HG03066 (cell line): Measurements from ENCODE around the gene OTULIN.

Experiments
- ATAC-seq: cut with Tn5 transposase; IDR thresholded peaks from one replicate; pipeline ENCODE4 v1.9.1; 2021; ENCODE audit warnings: low read depth; ENCODE audit not compliant: unreplicated experiment

OTULIN gene

DNA sequence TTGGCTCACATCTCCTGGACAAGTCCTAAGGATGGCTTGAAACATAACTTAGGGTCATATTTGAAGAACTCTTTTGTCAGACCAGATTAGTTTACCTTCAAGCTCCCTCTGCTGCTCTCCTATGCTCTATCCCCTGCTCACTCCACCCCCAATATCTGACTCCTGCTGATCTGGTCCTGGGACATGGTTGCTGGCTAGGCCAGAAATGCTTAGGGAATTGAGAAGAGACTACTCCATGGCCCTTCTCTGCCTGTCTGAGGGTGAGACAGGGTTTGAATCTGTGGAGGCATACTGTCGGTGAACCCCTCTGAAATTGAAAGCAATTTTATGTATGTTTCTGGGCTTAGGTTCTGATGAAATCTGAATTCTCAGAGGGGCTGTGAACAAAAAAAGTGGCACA, 3.3 kb downstream of the OTULIN start:
- ATAC-seq = no peak

DNA sequence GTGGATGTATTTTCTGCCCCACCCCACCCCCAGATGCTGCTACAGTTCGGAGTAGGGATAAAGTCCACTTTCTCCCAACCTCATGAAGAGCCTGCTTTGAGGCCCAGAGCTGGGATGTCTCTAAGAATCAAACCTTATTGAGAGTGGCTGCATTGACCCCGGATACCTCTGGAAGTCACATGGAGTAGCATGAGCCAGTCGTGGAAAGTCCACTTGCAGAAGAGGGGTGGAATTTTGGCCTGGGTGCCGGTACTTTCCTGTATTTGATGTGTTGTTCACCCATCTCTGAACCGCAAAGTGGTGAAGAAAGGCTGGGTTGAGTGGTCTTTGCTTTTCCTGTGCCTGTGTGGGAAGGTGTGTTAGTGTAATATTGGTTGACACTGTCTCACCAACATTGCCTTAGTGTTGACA, 3.7 kb downstream of the OTULIN start:
- no peak for ATAC-seq

DNA sequence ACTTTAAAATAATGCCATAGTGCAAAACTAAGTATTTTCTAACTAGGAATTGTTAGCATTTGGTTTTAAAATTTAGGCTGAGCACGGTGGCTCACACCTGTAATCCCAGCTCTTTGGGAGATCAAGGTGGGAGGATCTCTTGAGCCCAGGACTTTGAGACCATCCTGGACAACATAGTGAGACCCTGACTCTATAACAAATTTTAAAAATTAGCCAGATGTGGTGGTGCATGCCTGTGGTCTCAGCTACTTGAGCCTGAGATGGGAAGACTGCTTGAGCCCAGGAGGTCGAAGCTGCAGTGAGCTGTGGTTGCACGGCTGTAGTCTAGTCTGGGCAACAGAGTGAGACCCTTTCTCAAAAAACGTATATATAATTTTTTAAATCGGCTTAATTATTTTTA, 4.9 kb downstream of the OTULIN start:
- no peak for ATAC-seq

DNA sequence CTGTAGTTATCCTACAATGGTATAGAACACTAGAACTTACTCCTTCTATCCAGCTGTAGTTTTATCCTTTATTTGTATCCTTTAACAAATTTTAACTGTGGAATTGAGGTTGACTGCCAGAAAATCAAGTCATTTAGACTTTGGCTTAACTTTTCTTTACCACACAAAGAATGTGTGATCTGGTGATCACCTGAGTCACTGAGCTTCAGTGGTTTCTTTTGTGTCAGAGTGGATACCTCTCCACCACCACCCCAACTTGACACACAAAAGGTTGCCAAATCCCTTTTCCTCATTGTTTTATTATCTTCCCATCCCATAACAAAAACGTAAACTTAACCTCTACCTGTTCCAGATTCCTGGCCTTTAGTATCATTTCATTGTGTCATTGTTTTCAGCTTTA, 5.5 kb downstream of the OTULIN start:
- ATAC-seq = no peak

DNA sequence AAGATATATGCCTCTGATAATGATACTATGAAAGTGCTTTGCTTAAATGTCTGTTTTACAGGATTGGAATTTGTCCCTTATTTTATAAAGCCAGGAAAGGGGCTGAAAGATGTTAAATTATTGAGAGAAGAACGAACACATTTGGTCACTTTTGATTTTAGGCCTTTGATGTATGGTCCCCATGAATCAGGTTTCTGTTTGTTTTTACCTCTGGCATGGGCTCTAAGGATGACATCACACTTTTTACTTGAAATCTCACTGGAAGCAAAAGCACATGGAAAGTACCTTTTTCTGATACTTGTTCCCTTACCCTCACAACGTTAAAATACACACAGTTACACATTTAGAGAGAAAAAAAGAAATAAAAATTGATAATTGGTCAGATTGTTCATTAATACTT, 6.9 kb downstream of the OTULIN start:
- no peak for ATAC-seq

DNA sequence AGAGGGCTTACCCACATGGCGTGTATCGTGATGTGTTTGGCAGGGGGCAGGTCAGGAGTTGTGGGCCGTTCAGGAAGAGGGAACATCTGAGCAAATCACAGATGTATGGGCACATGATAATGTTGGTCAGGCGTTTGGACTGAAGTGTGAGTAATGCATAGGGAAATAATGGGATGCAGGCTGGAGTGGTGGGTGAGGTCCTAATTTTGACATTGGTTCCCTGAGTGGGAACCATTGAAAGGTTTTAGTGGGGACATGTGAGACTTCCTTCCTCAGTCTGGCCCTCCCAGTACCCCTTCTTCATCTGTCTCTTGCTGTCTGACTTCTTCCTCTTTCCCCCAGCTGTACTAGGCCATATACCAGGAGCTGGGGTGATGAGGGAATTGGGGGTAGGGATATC, 7.6 kb downstream of the OTULIN start:
- no peak for ATAC-seq

DNA sequence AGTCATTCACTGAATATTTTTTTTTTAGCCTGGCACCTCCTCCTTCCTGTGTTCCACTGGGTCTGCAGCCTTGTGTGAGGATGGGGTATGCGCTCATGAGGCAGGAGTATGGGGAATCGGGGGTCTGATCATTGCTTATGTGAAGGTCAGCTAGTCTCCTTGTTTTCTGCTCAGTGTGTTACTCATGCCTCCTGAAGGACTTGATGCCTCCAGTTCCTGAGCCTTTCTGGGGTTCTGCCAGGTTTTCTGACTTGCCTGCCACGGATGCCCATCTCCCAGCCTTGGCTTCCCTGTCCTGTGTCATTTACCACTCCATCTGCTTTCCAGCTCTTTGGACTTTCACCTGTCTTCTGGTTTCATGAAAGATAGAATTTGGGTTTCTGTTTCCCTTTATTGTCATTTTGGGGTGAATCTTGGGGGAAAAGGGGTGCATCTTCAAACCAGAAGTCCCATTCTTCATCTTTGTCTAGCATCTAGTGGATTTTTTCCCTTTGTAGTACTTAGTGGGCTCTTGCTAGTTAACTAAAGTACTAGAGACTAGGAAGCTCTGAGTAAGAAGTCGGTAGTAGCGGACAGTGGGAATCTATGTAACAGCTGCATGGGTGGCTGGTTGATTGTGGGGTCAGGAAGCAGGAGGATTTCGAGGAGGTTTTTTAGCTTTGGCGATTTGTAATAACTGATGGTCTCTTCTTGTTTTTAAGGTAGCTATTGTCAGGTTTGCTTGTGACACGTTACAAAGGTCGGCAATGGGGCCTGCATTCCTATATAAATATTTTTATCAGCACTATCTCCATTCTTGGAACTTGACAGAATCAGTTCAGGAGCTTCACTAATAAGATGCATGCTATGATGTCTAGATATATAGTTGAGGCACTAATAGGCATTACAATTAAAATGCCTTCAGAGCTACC, 8.2 kb downstream of the OTULIN start:
- ATAC-seq = no peak

DNA sequence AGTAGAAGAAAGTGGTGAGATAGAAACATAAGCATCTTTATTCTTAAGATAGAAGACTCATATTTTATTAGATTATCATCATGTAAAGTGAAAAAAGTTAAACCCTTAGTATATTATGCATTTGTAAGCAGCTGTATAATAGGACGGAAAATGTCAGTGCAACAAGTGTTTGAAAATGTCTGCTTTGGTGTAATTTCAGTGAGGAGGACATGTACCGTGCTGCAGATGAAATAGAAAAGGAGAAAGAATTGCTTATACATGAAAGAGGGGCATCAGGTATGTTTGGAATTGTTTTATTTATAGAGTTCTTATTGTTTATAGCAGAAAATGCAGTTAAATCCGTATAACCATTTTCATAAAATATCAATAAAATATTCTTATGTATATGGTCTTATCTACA, 8.9 kb downstream of the OTULIN start:
- no peak for ATAC-seq

DNA sequence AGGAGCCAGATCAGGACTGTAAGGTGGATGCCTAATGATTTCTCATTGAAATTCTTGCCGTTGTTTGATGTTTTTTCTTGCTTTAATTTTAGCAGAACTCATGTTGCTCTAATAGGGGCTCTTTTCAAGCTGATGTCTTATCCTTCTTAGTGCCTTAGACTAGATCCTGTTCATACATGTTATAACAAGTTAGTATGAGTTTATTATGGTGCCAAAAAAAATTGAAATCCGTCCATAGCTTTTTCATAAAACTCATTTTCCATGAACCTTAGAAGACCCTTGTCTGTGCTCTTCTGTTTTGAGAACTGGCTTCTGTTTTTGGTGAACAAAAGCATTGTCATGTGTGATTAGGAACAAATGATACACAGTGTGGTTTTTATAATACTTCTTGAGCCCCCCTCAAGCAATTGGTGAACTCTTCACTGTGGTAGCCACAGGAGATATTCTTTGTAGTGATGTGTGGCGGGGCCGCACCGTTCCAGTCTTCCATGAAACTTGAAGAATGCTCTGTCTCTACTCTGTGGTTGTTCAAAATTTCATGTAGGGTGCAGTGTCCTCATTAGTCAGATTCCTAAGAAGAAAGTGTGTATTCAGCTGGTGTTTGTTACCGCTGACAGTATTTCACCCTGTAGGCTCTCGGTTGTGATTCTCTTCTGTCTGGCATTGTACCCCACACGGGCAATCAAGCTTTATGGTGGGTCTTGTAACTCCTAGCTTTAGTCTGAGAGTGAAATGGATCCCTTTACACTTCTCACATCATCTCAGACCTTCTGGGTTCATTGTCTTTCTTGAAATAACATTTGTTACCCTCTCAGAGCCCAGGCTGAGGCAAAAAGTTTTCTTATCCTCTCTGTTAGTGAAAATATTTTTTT, 10.7 kb downstream of the OTULIN start:
- ATAC-seq = no peak

DNA sequence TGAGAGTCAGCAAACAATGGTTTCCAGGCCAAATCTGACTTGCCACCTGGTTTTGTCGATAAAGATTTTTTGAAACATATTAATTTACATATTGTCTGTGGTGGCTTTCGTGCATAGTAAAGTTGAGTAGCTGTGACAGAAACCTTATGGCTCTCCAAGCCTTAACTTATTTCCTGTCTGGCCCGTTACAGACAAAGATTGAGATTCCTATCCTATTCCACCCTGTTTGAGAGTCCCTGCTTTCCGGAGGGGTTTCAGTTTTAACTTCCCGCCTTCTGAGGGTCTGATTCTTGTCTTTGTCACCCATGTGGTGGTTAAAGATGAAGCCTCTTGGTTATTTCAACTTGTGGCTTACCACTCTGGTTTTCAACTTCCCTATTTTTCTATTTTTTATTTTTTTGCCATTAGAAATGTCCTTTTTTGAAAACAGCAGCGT, 11.4 kb downstream of the OTULIN start:
- ATAC-seq = peak; percentile 51

DNA sequence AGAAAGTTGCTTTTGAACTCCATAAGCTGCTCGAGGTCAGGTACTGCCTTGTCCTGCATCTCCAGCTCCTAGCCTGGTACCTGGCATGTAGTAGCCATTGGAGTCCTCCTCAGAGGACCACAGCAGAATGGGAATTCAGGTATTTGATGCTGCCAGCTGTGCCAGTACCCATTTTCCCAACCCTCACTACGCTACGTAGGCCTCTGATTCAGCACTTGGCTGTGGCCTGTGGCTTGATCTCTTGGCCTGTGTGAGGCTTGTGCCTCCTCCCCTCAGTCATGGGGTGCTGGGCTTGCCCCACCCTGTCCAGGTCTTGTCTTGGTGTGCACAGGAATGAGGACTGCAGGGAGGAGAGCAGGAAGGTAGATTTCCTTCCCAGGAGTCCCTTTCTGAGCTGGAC, 11.8 kb downstream of the OTULIN start:
- ATAC-seq = peak; percentile 39

DNA sequence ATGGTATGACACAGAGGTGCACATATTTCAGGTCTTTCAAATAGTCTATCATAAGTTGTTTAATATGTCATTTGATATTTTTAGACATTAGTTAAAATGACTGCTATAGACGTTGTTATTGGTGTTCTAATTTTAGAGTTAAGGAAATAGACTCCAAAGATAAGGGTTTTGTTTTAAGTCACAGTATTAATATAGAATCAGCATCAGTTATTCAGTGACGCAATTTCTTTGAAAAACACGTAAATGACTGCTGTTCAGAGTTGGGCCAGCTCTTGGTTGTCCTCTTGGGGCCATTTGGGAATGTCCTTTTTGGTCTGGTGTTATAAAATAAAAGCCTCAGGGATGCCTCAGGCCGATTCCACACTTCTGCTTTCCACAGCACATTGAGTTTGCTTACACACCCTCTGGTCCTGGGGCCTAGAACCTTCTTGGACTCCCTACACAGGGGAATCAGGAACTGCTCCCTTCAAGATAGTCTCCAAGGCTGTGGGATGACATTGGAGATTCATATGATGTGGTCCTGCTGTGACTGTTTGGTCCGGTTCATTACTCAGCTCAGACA, 14.3 kb downstream of the OTULIN start:
- ATAC-seq = no peak

DNA sequence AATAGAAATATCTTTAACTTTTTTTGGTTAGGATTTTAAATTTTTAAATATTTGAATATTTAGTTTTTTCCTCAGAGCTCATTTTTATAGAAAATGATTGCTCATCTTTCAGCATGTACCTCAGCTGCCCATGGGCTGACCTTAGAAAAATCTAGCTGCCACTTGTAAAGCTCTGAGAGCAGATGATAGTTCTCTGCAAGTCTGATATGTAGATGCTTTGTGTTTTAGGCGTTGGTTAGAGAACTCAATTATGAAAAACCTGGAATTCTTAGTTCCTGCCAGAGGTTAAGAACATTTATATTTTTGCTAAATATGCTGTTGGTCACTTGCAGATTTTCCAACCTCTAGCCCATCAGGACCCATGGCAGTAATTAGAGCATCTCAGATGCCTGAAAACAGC, 15.1 kb downstream of the OTULIN start:
- ATAC-seq = no peak

DNA sequence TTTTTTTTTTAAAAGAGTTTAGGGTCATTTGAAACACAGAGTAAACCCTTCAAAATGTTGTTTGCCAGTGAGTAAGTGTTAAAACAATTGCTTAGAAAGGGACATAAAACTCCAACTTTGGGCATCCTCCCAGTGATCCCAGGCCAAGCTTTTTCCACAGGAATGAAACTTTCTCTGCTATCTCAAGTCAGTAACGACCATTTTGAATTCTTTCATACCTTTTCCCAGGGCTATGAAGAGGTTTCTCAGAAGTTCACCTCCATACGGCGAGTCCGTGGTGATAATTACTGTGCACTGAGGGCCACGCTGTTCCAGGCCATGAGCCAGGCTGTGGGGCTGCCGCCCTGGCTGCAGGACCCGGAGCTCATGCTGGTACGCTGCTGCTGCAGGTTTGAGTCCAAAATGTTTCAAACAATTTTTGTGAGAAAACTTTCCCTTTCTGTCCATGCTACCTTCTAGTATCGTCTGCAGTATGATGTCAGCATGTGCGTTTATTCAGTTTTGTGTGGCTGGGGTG, 16.8 kb downstream of the OTULIN start:
- no peak for ATAC-seq

DNA sequence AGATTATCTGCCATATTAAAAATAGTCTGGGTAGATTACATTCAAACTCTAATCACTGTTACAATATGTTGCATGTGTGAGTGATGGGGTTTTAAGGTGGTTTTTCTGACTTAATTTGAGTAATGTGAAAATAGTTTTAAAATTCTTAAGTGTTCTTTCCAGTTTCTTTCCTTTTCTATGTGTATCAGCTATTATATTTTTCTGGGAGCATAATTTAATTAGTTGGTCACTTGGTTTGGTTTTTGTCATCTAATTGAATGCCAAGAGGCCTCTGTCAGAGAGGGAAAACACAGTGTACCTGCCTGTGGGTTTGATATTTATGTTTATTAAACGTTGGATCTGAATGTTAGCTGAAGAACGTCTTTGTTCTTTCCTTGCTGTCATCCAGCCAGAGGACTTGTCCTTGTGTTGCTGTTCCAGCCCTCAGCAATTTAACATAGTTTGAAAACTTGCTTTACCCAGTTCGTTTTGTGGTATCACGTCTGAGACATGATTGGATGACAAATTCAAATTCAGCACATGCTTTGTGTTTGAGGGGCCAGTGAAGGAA, 19.5 kb downstream of the OTULIN start:
- no peak for ATAC-seq

DNA sequence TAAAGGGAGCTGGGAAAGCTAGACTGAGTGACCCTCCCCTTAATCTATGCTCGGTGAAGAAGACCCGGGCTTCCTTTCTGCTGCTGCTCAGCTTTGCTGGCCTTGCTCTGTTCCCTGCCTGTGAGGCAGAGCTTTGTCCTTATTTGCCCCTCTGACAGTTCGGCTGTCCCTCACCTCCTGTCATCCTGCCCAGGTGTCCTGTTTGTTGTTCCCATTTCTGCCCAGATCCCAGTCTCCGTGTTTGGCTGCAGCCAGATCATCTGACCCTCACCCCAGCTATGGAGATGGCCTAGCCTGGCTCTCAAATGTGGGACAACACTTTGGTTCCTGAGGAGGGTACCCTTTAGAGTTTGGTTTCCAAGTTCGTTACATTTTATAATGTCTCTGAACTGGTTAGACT, 20.2 kb downstream of the OTULIN start:
- no peak for ATAC-seq

DNA sequence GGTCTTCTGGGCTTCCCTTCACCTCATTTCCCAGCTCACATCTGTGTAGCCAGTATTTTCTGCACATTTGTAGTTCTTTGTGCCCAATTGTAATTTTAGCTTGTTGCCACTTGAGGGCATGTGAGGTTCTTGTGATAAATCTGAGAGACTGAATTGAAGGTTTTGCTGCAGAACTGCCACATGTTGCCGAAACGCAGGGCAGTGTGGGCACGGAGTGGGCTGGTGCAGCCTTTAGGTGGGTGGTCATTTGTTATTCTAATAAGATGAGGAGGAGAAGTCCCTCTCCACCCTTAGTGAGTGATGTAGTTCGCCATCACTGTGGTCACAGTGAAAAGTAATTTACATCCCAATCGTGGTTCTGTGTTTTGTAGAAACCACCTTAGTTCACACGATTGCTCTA, 21.2 kb downstream of the OTULIN start:
- ATAC-seq = peak; percentile 88

DNA sequence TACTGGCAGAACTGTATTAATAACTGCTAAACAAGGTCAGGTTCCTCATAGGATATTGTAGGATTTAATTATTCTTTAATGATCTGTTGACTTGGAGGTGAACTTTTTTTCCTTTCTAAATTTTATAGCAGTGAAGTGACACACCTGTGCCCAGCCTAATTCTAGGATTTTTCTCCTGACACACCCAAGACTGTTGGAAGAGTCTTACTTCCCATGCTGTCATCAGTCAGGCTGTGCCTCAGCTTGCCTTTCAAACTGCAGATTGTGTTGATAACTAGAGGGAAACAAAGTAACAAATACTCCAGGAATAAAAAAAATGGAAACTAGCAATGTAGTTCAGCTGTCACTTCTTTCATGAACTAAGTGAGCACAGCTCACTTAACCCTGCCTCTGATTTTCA, 22.0 kb downstream of the OTULIN start:
- no peak for ATAC-seq

DNA sequence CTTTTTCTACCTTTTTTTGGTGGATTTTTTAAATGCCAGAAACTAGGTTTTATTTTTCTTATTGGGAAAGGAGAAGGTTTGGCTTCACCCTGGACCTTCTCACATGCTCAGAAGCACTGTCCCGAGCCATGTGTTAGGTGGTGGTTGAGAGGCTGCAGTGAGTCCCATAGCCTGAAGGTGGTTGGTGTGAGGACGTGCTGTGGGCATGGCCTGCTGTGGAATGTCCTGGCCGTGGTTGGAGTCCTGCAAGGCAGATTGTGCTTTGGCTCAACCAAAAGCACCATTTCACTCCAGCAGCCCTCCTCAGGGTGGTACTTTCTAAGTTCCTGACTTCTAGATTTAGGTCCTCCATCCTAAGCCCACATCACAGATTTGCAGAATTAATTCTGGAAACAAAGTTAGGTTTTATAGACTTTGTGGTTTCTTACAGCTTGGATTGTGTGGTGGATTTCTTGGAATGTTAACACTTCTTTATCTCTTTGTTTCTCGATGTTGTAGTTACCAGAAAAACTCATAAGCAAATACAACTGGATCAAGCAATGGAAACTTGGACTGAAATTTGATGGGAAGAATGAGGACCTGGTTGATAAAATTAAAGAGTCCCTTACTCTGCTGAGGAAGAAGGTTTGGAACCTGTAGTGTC, 22.6 kb downstream of the OTULIN start:
- ATAC-seq = no peak

DNA sequence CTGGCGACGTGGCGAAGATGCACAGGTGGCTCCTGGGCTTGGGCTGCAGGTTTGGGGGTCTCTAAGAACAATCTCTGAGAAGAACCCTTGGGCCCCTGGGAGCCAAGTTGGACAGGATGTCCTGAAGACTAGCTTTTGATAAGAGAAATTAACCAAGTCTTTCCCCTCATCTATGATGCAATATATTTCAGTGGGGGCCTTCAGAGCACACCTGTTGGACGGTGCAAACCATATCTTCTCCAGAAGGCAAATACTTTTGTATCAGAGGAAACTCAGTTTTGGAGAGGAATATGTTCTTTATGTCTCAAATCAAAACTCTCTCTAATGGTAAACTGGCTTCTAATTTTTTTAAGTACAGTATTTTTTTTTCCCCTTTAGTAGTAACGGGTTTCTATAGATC, 28.6 kb downstream of the OTULIN start:
- no peak for ATAC-seq
